HepG2 (cell line): Measurements from ENCODE around the gene FAM89B. TPM values are rescaled to one million over a fixed set of nuclear protein-coding genes. Genes with fewer than 3 reads are reported as not detected.

Experiments
- AHDC1 ChIP-seq: sonication (generic); formaldehyde crosslinking; IDR thresholded peaks from 2 replicates; pipeline ENCODE4 v1.5.1; 2020; ENCODE audit warnings: mild to moderate bottlenecking, missing genetic modification reagents, borderline replicate concordance
- BRCA1 ChIP-seq: sonication (generic); formaldehyde crosslinking; IDR thresholded peaks from 2 replicates; pipeline ENCODE4 v1.4.0; 2020; ENCODE audit warnings: missing genetic modification reagents
- IRF2 ChIP-seq: IDR thresholded peaks from 2 replicates; pipeline ENCODE4 v1.6.1; 2018; ENCODE audit warnings: missing genetic modification reagents, missing compliant biosample characterization
- RCOR2 ChIP-seq: IDR thresholded peaks from 2 replicates; pipeline ENCODE4 v1.6.1; 2016; ENCODE audit warnings: missing biosample characterization, missing genetic modification reagents
- SMC3 ChIP-seq: IDR thresholded peaks from 2 replicates; pipeline ENCODE4 v1.6.1; 2011; ENCODE audit warnings: low read length, improper control_type of control experiment
- ZFP37 ChIP-seq: sonication (generic); formaldehyde crosslinking; IDR thresholded peaks from 2 replicates; pipeline ENCODE4 v1.4.0; 2020; ENCODE audit warnings: missing genetic modification reagents, borderline replicate concordance
- ZIK1 ChIP-seq: sonication (generic); formaldehyde crosslinking; IDR thresholded peaks from 2 replicates; pipeline ENCODE4 v1.5.0; 2020; ENCODE audit warnings: mild to moderate bottlenecking, low read depth, missing genetic modification reagents, borderline replicate concordance
- ZNF318 ChIP-seq: sonication (generic); formaldehyde crosslinking; IDR thresholded peaks from 2 replicates; pipeline ENCODE4 v1.4.0; 2020; ENCODE audit warnings: mild to moderate bottlenecking, missing genetic modification reagents
- ZNF362 ChIP-seq: sonication (generic); formaldehyde crosslinking; IDR thresholded peaks from 2 replicates; pipeline ENCODE4 v1.4.0; 2020; ENCODE audit warnings: missing genetic modification reagents, mild to moderate bottlenecking, borderline replicate concordance
- ZNF44 ChIP-seq: sonication (generic); formaldehyde crosslinking; IDR thresholded peaks from 2 replicates; pipeline ENCODE4 v1.5.1; 2020; ENCODE audit warnings: mild to moderate bottlenecking, missing genetic modification reagents
- ZNF451 ChIP-seq: sonication (generic); formaldehyde crosslinking; IDR thresholded peaks from 2 replicates; pipeline ENCODE4 v1.5.0; 2020; ENCODE audit warnings: mild to moderate bottlenecking, missing genetic modification reagents
- ZNF552 ChIP-seq: sonication (generic); formaldehyde crosslinking; IDR thresholded peaks from 2 replicates; pipeline ENCODE4 v1.9.0; 2022; ENCODE audit warnings: missing genetic modification reagents, mild to moderate bottlenecking, borderline replicate concordance
- ZNF720 ChIP-seq: sonication (generic); formaldehyde crosslinking; IDR thresholded peaks from 2 replicates; pipeline ENCODE4 v1.4.0; 2020; ENCODE audit warnings: missing genetic modification reagents
- polyA plus RNA-seq, 8 experiments: library from polyadenylated mRNA; depleted of rRNA in 3 of 8; stranded (reverse) in 7 of 8; unstranded in 1 of 8; fragments of >200 nt; fragmentation: Illumina TruSeq in 4 of 8; extraction: Trizol in 4 of 8; gene quantifications; 2 replicates each; pipeline versions ENCODE4 v1.2.1 to v1.2.3, GENCODE V29; 2011 to 2016; ENCODE audit warnings: low read depth in 4 of 8, missing spikeins in 1 of 8, mixed read lengths in 1 of 8; ENCODE audit not compliant: insufficient read depth in 1 of 8
- total RNA-seq, 5 experiments: library from RNA; depleted of rRNA; stranded (reverse); fragments of >200 nt; fragmentation: Illumina TruSeq; extraction: Trizol; gene quantifications; 2 replicates each; pipeline ENCODE4 v1.2.3, GENCODE V29; 2016; ENCODE audit warnings: low read depth in 1 of 5

FAM89B gene
- total and polyA plus RNA-seq, 2 of the 13 experiments (the other 11 are each of a cell fraction or from before 2014, with no cell fraction given) = 5.7 to 8.0 TPM

GRCh38 chr11:65569973-65570918 is 2.1 kb upstream of the FAM89B start, which contains the start of gene ZNRD2 (continued):
- TF ChIP-seq ZNF44 (CRISPR knock-in tag) = peak; percentile 64; the same call in 1 of the 2 replicates
- no peak for TF ChIP-seq ZNF720
- no peak for TF ChIP-seq SMC3
- TF ChIP-seq AHDC1 (CRISPR knock-in tag) = no peak
- no peak for TF ChIP-seq BRCA1
- TF ChIP-seq RCOR2 (CRISPR knock-in tag) = peak; percentile 76
- TF ChIP-seq ZFP37 (CRISPR knock-in tag) = no peak
- TF ChIP-seq ZNF318 (CRISPR knock-in tag) = no peak; the same call in 1 of the 2 replicates
- no peak for TF ChIP-seq ZNF451 (CRISPR knock-in tag)
- peak; percentile 95 for TF ChIP-seq IRF2 (CRISPR knock-in tag)
- TF ChIP-seq ZIK1 (CRISPR knock-in tag) = 0 out of 2 replicates have a peak, but pooled peaks have one; percentile 52
- peak; percentile 36; the same call in 1 of the 2 replicates for TF ChIP-seq ZNF362 (CRISPR knock-in tag)
- peak; percentile 78 for TF ChIP-seq ZNF552 (CRISPR knock-in tag)
